ENCODE results near the gene SNX25. TPM values are rescaled to one million over a fixed set of nuclear protein-coding genes. Genes with fewer than 3 reads are reported as not detected.

SNX25 gene
- total and polyA plus RNA-seq, 12 donors, result 4.4 to 12.6 (median 9.2) TPM

DNA sequence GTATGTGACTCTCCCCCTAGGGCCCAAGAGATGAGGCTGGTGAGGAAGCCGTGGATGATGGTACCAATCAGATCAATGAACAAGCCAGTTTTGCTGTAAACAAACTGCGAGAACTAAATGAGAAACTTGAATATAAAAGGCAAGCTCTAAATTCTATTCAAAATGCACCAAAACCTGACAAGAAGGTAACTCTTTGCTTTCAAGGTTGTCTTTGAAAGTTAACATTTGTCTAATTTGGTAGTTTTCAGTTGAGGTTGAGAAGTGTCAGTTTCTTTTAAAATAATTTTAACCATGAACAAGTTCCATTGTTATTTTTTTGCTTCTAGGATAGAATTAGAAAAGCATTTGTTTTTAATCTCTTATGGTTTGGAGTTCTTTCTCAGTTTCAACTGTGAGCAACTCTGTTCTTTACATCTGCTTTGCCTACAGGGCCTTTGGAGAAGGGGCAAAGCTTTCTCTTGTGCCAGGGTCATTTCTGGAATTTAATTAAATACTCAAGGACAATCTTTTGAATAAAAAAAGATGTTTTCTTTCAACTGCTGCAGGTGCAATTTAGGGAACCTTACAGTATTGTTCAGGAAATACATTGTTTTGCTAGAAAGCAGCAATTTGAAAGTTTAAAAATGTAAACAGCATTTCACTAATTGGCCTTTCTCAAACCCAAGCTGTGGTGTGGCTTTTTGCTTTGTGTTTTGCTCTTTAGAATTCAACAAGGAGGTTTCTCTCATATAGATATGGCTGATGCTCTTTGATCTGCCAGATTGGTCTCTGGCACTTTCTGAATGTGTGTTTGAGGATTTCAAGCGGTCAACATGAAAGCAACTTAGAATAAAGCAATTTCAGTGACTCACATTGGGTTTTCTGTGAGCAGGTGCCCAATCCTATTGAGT, 123.4 kb downstream of the SNX25 start:
- Histone ChIP-seq H3K4me1 (no peaks in the 10 kb centered on the region), H3K27ac (no peak overlapping the region), H3K27me3 (no peaks in the 10 kb centered on the region), H3K36me3 (peaks cover 0 to 7% (median 0%) of the 10 kb centered on the region in 9 donors), H3K9me3 (peaks cover 0 to 9% (median 0%) of the 10 kb centered on the region in 11 donors), H3K4me3 (no peak overlapping the region)
- TF ChIP-seq, protein P1, sequence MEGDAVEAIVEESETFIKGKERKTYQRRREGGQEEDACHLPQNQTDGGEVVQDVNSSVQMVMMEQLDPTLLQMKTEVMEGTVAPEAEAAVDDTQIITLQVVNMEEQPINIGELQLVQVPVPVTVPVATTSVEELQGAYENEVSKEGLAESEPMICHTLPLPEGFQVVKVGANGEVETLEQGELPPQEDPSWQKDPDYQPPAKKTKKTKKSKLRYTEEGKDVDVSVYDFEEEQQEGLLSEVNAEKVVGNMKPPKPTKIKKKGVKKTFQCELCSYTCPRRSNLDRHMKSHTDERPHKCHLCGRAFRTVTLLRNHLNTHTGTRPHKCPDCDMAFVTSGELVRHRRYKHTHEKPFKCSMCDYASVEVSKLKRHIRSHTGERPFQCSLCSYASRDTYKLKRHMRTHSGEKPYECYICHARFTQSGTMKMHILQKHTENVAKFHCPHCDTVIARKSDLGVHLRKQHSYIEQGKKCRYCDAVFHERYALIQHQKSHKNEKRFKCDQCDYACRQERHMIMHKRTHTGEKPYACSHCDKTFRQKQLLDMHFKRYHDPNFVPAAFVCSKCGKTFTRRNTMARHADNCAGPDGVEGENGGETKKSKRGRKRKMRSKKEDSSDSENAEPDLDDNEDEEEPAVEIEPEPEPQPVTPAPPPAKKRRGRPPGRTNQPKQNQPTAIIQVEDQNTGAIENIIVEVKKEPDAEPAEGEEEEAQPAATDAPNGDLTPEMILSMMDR (IDR thresholded peaks at IDR 0.05), result no peak
- ATAC-seq (no peak), DNase-seq (no peak)
- WGBS, 2 donors, result 97% methylated on average over 3 of the region's 3 CpGs
- intact Hi-C loops (cut with DNase I), result no loop called here

DNA sequence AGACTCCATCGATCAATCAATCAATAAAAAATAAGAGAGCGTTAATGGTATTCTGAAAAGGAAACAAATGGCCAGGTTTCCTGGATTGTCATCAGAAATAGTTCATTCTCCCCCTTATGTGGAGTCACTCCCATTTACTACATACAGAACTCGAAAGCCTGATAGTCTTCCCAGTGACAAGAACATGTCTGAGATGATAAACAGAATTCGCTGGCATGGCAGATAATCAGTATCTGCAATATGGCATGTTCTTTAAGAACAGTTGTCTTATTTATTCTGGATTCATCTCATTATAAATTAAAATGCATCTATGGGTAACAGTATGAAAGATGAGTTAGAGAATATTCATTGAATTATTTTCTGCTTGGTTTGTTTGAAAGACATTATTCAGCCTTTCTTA, 124.9 kb downstream of the SNX25 start:
- H3K36me3 ChIP-seq, result peaks cover 0 to 16% (median 0%) of the 10 kb centered on the region in 9 donors
- WGBS, 2 donors, result 90 to 92% methylated on average over 4 of the region's 4 CpGs
- peaks cover 0 to 16% (median 2%) of the 10 kb centered on the region in 11 donors for H3K9me3 ChIP-seq
- no peak overlapping the region for H3K4me3 ChIP-seq
- intact Hi-C loops (cut with DNase I), result no loop called here
- no peak for ATAC-seq
- no peak overlapping the region for H3K27ac ChIP-seq
- no peak for DNase-seq
- no peaks in the 10 kb centered on the region for H3K27me3 ChIP-seq
- no peaks in the 10 kb centered on the region for H3K4me1 ChIP-seq
- TF ChIP-seq, protein P1 (IDR thresholded peaks at IDR 0.05), result no peak

- WGBS, 2 donors, result 94 to 95% methylated on average over 1 of the region's 1 CpG
- no peak overlapping the region for H3K27ac ChIP-seq
- TF ChIP-seq, protein P1 (IDR thresholded peaks at IDR 0.05), result no peak
- H3K4me3 ChIP-seq, result no peak overlapping the region
- H3K27me3 ChIP-seq, result no peaks in the 10 kb centered on the region
- no peaks in the 10 kb centered on the region for H3K4me1 ChIP-seq
- peaks cover 0 to 12% (median 2%) of the 10 kb centered on the region in 11 donors for H3K9me3 ChIP-seq
- H3K36me3 ChIP-seq, result peaks cover 0 to 29% (median 0%) of the 10 kb centered on the region in 9 donors
- intact Hi-C loops (cut with DNase I), result no loop called here
- ATAC-seq, result no peak
- DNase-seq, result no peak
These were observed 126.2 kb downstream of the SNX25 start for GRCh38 chr4:185335579-185335978.

GRCh38 chr4:185339941-185340340, 130.5 kb downstream of the SNX25 start:
- no peak overlapping the region for H3K4me3 ChIP-seq
- TF ChIP-seq, protein P1 (IDR thresholded peaks at IDR 0.05), result no peak
- ATAC-seq (no peak), DNase-seq (no peak)
- intact Hi-C loops (cut with DNase I), result no loop called here
- H3K4me1 ChIP-seq, result peaks cover 0 to 24% (median 8%) of the 10 kb centered on the region in 9 donors
- peaks cover 0 to 51% (median 4%) of the 10 kb centered on the region in 9 donors for H3K36me3 ChIP-seq
- H3K27me3 ChIP-seq, result no peaks in the 10 kb centered on the region
- H3K9me3 ChIP-seq, result peaks cover 0 to 12% (median 2%) of the 10 kb centered on the region in 11 donors
- H3K27ac ChIP-seq, result no peak overlapping the region
- WGBS, 2 donors, result 84 to 87% methylated on average over 3 of the region's 3 CpGs

Data from heart right ventricle (tissue), 16 donors.